Measurements from ENCODE around the gene CBR1.

Gene CBR1

DNA sequence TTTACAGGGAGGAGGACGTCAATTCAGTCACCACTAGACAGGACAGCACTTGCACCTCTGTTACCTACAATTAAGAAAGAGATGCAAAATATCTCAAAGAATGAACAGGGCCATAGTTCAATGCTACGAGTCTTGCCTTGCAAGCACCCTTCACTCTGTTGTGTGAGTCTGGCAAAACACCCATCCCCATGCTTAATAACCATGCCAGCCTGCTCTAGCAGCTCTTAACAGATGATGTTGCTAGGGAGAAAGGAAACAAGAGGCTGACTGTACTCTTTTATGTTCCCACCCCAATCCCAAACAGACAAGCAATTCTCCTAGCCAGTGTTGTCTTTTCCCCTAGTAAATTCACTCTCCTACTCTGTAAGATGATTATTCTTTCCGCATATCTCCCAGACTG lies 5.3 kb downstream of the CBR1 start:
- H3K27ac ChIP-seq = no peak overlapping the region
- TF ChIP-seq ZFX (IDR thresholded peaks at IDR 0.05) = no peak
- TF ChIP-seq, protein P1, sequence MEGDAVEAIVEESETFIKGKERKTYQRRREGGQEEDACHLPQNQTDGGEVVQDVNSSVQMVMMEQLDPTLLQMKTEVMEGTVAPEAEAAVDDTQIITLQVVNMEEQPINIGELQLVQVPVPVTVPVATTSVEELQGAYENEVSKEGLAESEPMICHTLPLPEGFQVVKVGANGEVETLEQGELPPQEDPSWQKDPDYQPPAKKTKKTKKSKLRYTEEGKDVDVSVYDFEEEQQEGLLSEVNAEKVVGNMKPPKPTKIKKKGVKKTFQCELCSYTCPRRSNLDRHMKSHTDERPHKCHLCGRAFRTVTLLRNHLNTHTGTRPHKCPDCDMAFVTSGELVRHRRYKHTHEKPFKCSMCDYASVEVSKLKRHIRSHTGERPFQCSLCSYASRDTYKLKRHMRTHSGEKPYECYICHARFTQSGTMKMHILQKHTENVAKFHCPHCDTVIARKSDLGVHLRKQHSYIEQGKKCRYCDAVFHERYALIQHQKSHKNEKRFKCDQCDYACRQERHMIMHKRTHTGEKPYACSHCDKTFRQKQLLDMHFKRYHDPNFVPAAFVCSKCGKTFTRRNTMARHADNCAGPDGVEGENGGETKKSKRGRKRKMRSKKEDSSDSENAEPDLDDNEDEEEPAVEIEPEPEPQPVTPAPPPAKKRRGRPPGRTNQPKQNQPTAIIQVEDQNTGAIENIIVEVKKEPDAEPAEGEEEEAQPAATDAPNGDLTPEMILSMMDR (conservative IDR thresholded peaks at IDR 0.05) = no peak

- no peak for TF ChIP-seq ZFX (IDR thresholded peaks at IDR 0.05)
- TF ChIP-seq, protein P1 (conservative IDR thresholded peaks at IDR 0.05) = no peak
- no peak overlapping the region for H3K27ac ChIP-seq
Measured at GRCh38 chr21:36075953-36076352, 6.1 kb downstream of the CBR1 start.

DNA sequence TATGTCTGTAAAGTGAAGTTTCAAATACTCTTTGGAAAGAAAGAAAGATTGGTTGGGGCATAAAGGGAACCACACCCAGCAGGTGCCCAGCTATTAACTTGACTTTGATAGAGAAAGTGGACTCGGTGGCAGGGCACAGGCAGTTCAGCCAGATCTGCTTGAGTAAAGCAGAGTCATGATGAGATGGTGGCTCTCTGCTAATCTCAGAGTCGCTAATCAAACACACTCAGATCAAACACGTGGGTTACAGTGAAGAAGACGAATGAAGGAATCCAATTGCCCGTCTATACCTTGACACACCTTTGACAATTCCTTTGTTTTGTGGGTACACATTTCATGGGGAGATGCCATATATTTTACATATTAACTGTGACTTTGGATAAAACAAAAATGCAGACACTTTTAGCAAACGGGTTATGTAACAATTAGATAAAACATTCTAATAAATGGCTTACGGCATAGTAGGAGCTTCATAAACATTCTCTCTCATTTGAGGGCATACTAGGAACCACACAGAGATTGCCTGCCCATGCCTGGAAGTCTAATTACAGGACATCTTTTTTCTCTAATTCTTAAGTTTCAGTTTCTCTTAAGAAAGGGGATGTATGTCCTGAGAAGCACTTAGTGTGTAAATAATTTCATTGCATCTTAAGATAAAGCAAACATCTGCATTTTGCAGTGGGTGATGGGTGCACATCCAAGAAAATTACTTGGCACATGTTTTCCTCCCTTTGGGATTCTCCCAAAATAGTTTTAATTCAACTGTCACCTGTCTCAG lies 7.2 kb downstream of the CBR1 start:
- TF ChIP-seq ZFX (IDR thresholded peaks at IDR 0.05) = no peak
- TF ChIP-seq, protein P1 (conservative IDR thresholded peaks at IDR 0.05) = no peak
- H3K27ac ChIP-seq = no peak overlapping the region

GRCh38 chr21:36077758-36078157 lies 7.9 kb downstream of the CBR1 start:
- H3K27ac ChIP-seq = no peak overlapping the region
- TF ChIP-seq, protein P1 (conservative IDR thresholded peaks at IDR 0.05) = no peak
- no peak for TF ChIP-seq ZFX (IDR thresholded peaks at IDR 0.05)

GRCh38 chr21:36079010-36079649 lies 9.3 kb downstream of the CBR1 start:
- no peak overlapping the region for H3K27ac ChIP-seq
- no peak for TF ChIP-seq ZFX (IDR thresholded peaks at IDR 0.05)
- TF ChIP-seq, protein P1 (conservative IDR thresholded peaks at IDR 0.05) = no peak

- TF ChIP-seq ZFX (IDR thresholded peaks at IDR 0.05) = no peak
- TF ChIP-seq, protein P1 (conservative IDR thresholded peaks at IDR 0.05) = no peak
- no peak overlapping the region for H3K27ac ChIP-seq
Measured at GRCh38 chr21:36079671-36080070, 9.8 kb downstream of the CBR1 start.

DNA sequence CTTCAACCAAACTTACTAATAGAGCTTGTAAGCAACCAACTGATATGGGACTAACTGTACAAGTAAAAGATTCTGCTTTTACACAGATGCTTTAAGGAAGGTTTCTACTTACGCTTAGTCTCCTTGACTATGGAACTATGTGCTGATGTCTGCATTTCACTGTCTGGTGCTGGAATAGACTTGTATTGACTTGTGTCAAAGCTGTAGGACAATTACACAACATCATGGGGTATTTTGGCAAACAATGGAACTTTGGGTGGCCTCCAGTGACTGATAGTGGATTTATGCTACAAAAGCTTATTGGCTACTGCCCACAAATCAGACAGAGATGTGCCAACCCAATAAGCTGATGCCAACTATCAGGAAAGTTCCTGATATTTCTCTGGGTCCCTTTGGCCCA lies 10.6 kb downstream of the CBR1 start:
- H3K27ac ChIP-seq = no peak overlapping the region
- TF ChIP-seq, protein P1 (conservative IDR thresholded peaks at IDR 0.05) = no peak
- no peak for TF ChIP-seq ZFX (IDR thresholded peaks at IDR 0.05)

All from C4-2B (cell line).